Fibroblast of lung (primary cell): ENCODE data around the gene SFMBT2. TPM values are rescaled to one million over a fixed set of nuclear protein-coding genes. Genes with fewer than 3 reads are reported as not detected.

ENCODE experiments used
- DNase-seq, 2 donors: peaks; one replicate each; pipeline versions ENCODE4 v3.0.0 to v3.0.0-alpha.2; 2010; ENCODE audit warnings: low read depth in 2 of 2
- H2AFZ ChIP-seq: 2 replicates; pipeline ENCODE4 v1.5.1; 2012; ENCODE audit warnings: low read length, control low read depth, inconsistent platforms
- H3K27ac ChIP-seq: 2 replicates; pipeline ENCODE4 v1.5.1; 2011; ENCODE audit warnings: low read length, control low read depth; ENCODE audit not compliant: insufficient read depth
- H3K27me3 ChIP-seq: 2 replicates; pipeline ENCODE4 v1.5.1; 2011; ENCODE audit warnings: mild to moderate bottlenecking, low read length; ENCODE audit not compliant: control insufficient read depth, insufficient read depth
- H3K36me3 ChIP-seq: 2 replicates; pipeline ENCODE4 v1.5.1; 2011; ENCODE audit warnings: low read length; ENCODE audit not compliant: control insufficient read depth, insufficient read depth
- H3K4me1 ChIP-seq: 2 replicates; pipeline ENCODE4 v1.5.1; 2011; ENCODE audit warnings: low read length; ENCODE audit not compliant: control insufficient read depth, insufficient read depth; ENCODE audit errors: extremely low read depth
- H3K4me2 ChIP-seq: 2 replicates; pipeline ENCODE4 v1.5.1; 2011; ENCODE audit warnings: low read length, control low read depth; ENCODE audit not compliant: insufficient read depth; ENCODE audit errors: extremely low read depth
- H3K4me3 ChIP-seq, 4 experiments: fragments of 200-600 bp in 1 of 4; sonication (generic) in 1 of 4; replicated peaks in 1 of 4; 2 replicates each; pipeline ENCODE4 v1.5.1; 2011 to 2016; ENCODE audit warnings: low read length in 4 of 4, low read depth in 3 of 4, mild to moderate bottlenecking in 3 of 4, control low read depth in 2 of 4, inconsistent platforms in 1 of 4, mixed read lengths in 1 of 4; ENCODE audit not compliant: insufficient read depth in 1 of 4; ENCODE audit errors: control extremely low read depth in 1 of 4
- H3K79me2 ChIP-seq: 2 replicates; pipeline ENCODE4 v1.5.1; 2012; ENCODE audit warnings: mild to moderate bottlenecking, low read length, inconsistent platforms; ENCODE audit not compliant: control insufficient read depth, insufficient read depth
- H3K9ac ChIP-seq: 2 replicates; pipeline ENCODE4 v1.5.1; 2011; ENCODE audit warnings: mild to moderate bottlenecking, low read length, control low read depth; ENCODE audit not compliant: insufficient read depth
- H3K9me3 ChIP-seq: 2 replicates; pipeline ENCODE4 v1.5.1; 2012; ENCODE audit warnings: low read depth, low read length; ENCODE audit not compliant: control insufficient read depth, insufficient read depth
- H4K20me1 ChIP-seq: 2 replicates; pipeline ENCODE4 v1.5.1; 2011; ENCODE audit warnings: low read length; ENCODE audit not compliant: control insufficient read depth, insufficient read depth; ENCODE audit errors: extremely low read depth
- EZH2 ChIP-seq: IDR thresholded peaks from 2 replicates; pipeline ENCODE4 v1.5.1; 2012; ENCODE audit warnings: low read length, control low read depth, mild to moderate bottlenecking; ENCODE audit errors: missing control alignments
- polyA plus RNA-seq, 2 donors: library from polyadenylated mRNA; depleted of rRNA in 1 of 2; stranded (reverse) in 1 of 2; unstranded in 1 of 2; fragments of >200 nt; gene quantifications; 2 replicates each; pipeline ENCODE4 v1.2.1, GENCODE V29; 2011 to 2012; ENCODE audit warnings: missing spikeins in 1 of 2
- total RNA-seq: library from RNA; depleted of rRNA; stranded (reverse); fragments of >200 nt; gene quantifications from 2 replicates; pipeline ENCODE4 v1.2.1, GENCODE V29; 2014
- TF ChIP-seq, protein P1 (sequence below), 2 donors: IDR thresholded peaks in 1 of 2; conservative IDR thresholded peaks in 1 of 2; 1 replicate in 1 of 2; 2 replicates in 1 of 2; pipeline ENCODE4 v1.5.1; 2011 to 2012; ENCODE audit warnings: low read length in 2 of 2, control low read depth in 1 of 2, inconsistent platforms in 1 of 2, low read depth in 1 of 2, mild to moderate bottlenecking in 1 of 2

Gene SFMBT2
- total and polyA plus RNA-seq, 2 donors (not counting 1 experiment from before 2014, with no cell fraction given) = 0.52 to 2.5 TPM

DNA sequence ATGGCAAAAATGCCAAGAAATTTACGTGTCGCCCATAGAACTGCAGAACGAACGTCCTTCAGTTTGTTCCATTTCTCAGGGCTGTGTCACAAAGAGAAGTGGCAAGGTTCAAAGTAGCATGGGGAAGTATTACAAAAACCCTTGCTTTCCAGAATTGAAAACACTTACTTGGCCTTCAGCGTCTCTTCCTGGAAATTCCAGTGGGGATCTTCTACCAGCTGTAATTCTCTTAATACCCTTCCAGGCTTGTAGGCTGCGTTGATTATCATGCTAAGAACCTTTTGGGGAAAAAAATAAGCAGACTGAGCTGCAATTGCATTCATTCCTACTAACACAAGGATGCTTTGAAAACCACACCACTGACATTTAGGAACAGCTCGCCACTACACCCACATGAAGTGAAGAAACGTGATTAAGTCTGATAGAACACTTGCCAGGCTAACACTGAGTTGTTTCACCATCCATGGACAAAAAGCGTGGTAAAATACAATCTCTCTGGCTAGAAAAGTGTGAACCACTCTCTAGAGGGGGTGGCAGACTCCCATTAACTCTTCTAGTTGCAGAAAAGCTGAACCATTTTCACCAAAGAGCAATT lies 222.3 kb downstream of the SFMBT2 start:
- Histone ChIP-seq H3K79me2 (no peaks in the 10 kb centered on the region), H3K4me2 (no peak overlapping the region), H3K27me3 (no peaks in the 10 kb centered on the region), H4K20me1 (no peaks in the 10 kb centered on the region), H2AFZ (no peak overlapping the region), H3K27ac (no peak overlapping the region), H3K9ac (no peak overlapping the region), H3K9me3 (no peaks in the 10 kb centered on the region), H3K36me3 (no peaks in the 10 kb centered on the region), H3K4me3 (no peak overlapping the region), H3K4me1 (no peaks in the 10 kb centered on the region)
- DNase-seq = peak in 1 of 2 donors; percentile 12
- TF ChIP-seq, protein P1, sequence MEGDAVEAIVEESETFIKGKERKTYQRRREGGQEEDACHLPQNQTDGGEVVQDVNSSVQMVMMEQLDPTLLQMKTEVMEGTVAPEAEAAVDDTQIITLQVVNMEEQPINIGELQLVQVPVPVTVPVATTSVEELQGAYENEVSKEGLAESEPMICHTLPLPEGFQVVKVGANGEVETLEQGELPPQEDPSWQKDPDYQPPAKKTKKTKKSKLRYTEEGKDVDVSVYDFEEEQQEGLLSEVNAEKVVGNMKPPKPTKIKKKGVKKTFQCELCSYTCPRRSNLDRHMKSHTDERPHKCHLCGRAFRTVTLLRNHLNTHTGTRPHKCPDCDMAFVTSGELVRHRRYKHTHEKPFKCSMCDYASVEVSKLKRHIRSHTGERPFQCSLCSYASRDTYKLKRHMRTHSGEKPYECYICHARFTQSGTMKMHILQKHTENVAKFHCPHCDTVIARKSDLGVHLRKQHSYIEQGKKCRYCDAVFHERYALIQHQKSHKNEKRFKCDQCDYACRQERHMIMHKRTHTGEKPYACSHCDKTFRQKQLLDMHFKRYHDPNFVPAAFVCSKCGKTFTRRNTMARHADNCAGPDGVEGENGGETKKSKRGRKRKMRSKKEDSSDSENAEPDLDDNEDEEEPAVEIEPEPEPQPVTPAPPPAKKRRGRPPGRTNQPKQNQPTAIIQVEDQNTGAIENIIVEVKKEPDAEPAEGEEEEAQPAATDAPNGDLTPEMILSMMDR (conservative IDR thresholded peaks at IDR 0.05 in 1 of 2, IDR thresholded peaks at IDR 0.05 in 1 of 2; ENCODE audit: low read depth in 1 of 2, low read length in 2 of 2) = no peak
- TF ChIP-seq EZH2 = no peak

DNA sequence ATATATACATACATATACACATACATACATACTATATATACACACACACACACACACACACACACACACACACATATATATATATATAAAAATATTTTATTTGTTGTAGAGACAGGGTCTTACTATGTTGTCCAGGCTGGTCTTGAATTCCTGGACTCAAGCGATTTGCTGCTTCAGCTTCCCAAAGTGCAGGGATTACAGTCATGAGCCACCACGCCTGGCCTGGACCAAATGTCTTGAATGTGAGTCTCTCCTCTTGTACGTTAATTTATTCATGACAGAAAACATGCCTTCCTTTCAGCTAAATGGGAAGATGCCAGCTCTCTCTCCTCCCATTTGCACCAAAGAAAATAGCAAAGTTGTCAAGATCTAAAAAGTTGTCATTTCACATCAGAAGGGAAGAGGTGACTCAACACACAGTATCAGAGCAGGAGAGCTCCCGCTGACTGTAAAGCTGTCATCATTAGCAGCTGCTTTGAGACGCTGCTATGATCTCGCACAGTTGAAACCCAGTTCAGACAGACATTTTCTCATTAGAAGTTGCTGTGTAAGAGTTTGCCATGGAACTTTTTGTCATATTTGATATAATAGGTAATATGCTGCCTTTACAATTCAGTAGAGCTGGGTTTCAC lies 224.3 kb downstream of the SFMBT2 start:
- Histone ChIP-seq H3K27ac (no peak overlapping the region), H3K27me3 (no peaks in the 10 kb centered on the region), H2AFZ (no peak overlapping the region), H3K9ac (no peak overlapping the region), H4K20me1 (no peaks in the 10 kb centered on the region), H3K36me3 (no peaks in the 10 kb centered on the region), H3K4me3 (no peak overlapping the region), H3K4me1 (no peaks in the 10 kb centered on the region), H3K79me2 (no peaks in the 10 kb centered on the region), H3K9me3 (no peaks in the 10 kb centered on the region), H3K4me2 (no peak overlapping the region)
- TF ChIP-seq EZH2 = no peak
- TF ChIP-seq, protein P1 (conservative IDR thresholded peaks at IDR 0.05 in 1 of 2, IDR thresholded peaks at IDR 0.05 in 1 of 2; ENCODE audit: low read depth in 1 of 2, low read length in 2 of 2) = no peak
- peak in 1 of 2 donors; percentile 9 for DNase-seq

DNA sequence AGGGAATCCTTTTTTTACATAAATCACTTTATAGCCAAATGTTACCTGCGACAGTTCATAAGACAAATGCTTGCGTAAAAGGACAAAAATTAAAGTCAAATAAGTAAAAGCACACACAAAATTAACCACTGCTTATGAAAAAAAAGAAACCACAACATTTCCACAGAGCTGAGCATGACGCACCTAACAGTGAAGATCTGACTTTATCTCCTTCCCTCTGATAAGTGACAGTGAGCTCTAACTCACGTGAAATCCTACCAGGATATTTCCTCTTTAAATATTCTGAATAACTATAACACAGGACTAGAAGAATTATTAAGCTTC lies 225.5 kb downstream of the SFMBT2 start:
- no peaks in the 10 kb centered on the region for H3K36me3 ChIP-seq
- H4K20me1 ChIP-seq = no peaks in the 10 kb centered on the region
- no peak overlapping the region for H3K4me2 ChIP-seq
- no peaks in the 10 kb centered on the region for H3K79me2 ChIP-seq
- no peak for TF ChIP-seq EZH2
- no peak overlapping the region for H2AFZ ChIP-seq
- H3K27ac ChIP-seq = no peak overlapping the region
- no peaks in the 10 kb centered on the region for H3K4me1 ChIP-seq
- no peaks in the 10 kb centered on the region for H3K27me3 ChIP-seq
- DNase-seq = no peak
- no peak overlapping the region for H3K4me3 ChIP-seq
- no peak overlapping the region for H3K9ac ChIP-seq
- H3K9me3 ChIP-seq = no peaks in the 10 kb centered on the region
